ENCODE results near the gene FBRS. TPM values are rescaled to one million over a fixed set of nuclear protein-coding genes. Genes with fewer than 3 reads are reported as not detected.

FBRS gene
- polyA plus RNA-seq, 2 of the 4 experiments (the other 2 are of a cell fraction) = 5.9 to 33.3 TPM

- FAIRE-seq (no peak), ATAC-seq (no peak; a peak in 2 of 6 replicates), DNase-seq (ENCODE audit: low read depth in 1 of 2, low spot score in 1 of 2) (no peak)
- H3K27ac ChIP-seq = no peak overlapping the region
- ChIA-PET POLR2A (interaction anchor here (1.1 to 1.8 kb wide), 2 partner anchors 10 to 30 kb away, joined by 3 to 4 read pairs; partner anchors contain the start of gene SRCAP), CTCF (interaction anchor here (1.3 to 4.7 kb wide), 3 partner anchors 9 to 38 kb away, joined by 4 to 22 read pairs (median 6); partner anchors contain the start of gene PRR14)
- H3K4me3 ChIP-seq = no peak overlapping the region
- no peaks in the 10 kb centered on the region for H3K4me1 ChIP-seq
- H3K4me2 ChIP-seq = no peak overlapping the region
- WGBS (ENCODE audit: missing lambda C conversion rate) = 83% methylated on average over 4 of the region's 4 CpGs
- TF ChIP-seq, protein P1, sequence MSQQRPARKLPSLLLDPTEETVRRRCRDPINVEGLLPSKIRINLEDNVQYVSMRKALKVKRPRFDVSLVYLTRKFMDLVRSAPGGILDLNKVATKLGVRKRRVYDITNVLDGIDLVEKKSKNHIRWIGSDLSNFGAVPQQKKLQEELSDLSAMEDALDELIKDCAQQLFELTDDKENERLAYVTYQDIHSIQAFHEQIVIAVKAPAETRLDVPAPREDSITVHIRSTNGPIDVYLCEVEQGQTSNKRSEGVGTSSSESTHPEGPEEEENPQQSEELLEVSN (IDR thresholded peaks at IDR 0.05; ENCODE audit: borderline replicate concordance, low read depth) = no peak
- no peak for TF ChIP-seq HOXB5 (CRISPR knock-in tag; IDR thresholded peaks at IDR 0.05)
- no peak for TF ChIP-seq MAFK (IDR thresholded peaks at IDR 0.05; ENCODE audit: partially characterized antibody)
- TF ChIP-seq POLR2A (IDR thresholded peaks at IDR 0.05; ENCODE audit: low read length) = no peak
- H3K9me3 ChIP-seq = no peaks in the 10 kb centered on the region
These were observed 30.5 kb downstream of the FBRS start for GRCh38 chr16:30688701-30689100.

DNA sequence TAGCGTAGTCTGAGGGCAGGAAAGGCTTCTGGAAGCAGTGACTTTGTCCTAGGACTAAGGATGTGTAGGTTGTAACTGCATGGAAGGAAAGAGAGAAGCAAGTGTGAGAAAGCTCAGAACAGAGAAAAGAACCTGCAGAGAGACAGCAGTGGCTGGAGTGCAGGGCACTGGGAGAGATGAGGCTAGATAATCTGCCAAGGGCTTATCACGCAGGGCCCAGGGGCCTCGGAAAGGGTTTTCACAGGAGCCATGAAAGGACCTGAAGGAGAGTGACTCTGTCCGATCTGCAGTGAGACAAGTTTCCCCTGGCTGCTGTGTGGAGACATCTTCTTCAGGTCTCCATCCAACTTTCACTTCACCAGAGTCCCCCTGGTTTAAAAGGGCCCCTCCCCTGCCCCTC lies 33.7 kb downstream of the FBRS start:
- POLR2A ChIA-PET = no interaction called here
- FAIRE-seq = no peak
- no peak for DNase-seq (ENCODE audit: low read depth in 1 of 2, low spot score in 1 of 2)
- TF ChIP-seq, protein P2, sequence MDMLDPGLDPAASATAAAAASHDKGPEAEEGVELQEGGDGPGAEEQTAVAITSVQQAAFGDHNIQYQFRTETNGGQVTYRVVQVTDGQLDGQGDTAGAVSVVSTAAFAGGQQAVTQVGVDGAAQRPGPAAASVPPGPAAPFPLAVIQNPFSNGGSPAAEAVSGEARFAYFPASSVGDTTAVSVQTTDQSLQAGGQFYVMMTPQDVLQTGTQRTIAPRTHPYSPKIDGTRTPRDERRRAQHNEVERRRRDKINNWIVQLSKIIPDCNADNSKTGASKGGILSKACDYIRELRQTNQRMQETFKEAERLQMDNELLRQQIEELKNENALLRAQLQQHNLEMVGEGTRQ (IDR thresholded peaks at IDR 0.05) = no peak
- TF ChIP-seq, protein P3, sequence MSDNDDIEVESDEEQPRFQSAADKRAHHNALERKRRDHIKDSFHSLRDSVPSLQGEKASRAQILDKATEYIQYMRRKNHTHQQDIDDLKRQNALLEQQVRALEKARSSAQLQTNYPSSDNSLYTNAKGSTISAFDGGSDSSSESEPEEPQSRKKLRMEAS (IDR thresholded peaks at IDR 0.05) = no peak
- TF ChIP-seq BCL3 (IDR thresholded peaks at IDR 0.05) (no peak), MYC (IDR thresholded peaks at IDR 0.05; ENCODE audit: borderline replicate concordance, low read length) (no peak), EHMT2 (IDR thresholded peaks at IDR 0.05; ENCODE audit: low read depth) (no peak), POLR2A (IDR thresholded peaks at IDR 0.05; ENCODE audit: low read length) (no peak), CBX2 (IDR thresholded peaks at IDR 0.05; ENCODE audit: borderline replicate concordance, low read depth) (no peak), EP300 (IDR thresholded peaks at IDR 0.05) (no peak), POLR2AphosphoS2 (conservative IDR thresholded peaks at IDR 0.05; ENCODE audit: low read length) (no peak), ESRRA (IDR thresholded peaks at IDR 0.05; ENCODE audit: borderline replicate concordance, low read length) (no peak), ZSCAN20 (CRISPR knock-in tag; IDR thresholded peaks at IDR 0.05) (no peak)
- TF ChIP-seq, protein P4, sequence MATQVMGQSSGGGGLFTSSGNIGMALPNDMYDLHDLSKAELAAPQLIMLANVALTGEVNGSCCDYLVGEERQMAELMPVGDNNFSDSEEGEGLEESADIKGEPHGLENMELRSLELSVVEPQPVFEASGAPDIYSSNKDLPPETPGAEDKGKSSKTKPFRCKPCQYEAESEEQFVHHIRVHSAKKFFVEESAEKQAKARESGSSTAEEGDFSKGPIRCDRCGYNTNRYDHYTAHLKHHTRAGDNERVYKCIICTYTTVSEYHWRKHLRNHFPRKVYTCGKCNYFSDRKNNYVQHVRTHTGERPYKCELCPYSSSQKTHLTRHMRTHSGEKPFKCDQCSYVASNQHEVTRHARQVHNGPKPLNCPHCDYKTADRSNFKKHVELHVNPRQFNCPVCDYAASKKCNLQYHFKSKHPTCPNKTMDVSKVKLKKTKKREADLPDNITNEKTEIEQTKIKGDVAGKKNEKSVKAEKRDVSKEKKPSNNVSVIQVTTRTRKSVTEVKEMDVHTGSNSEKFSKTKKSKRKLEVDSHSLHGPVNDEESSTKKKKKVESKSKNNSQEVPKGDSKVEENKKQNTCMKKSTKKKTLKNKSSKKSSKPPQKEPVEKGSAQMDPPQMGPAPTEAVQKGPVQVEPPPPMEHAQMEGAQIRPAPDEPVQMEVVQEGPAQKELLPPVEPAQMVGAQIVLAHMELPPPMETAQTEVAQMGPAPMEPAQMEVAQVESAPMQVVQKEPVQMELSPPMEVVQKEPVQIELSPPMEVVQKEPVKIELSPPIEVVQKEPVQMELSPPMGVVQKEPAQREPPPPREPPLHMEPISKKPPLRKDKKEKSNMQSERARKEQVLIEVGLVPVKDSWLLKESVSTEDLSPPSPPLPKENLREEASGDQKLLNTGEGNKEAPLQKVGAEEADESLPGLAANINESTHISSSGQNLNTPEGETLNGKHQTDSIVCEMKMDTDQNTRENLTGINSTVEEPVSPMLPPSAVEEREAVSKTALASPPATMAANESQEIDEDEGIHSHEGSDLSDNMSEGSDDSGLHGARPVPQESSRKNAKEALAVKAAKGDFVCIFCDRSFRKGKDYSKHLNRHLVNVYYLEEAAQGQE (IDR thresholded peaks at IDR 0.05) = no peak
- H3K4me2 ChIP-seq = no peak overlapping the region
- H3K27ac ChIP-seq = no peak overlapping the region
- CTCF ChIA-PET = interaction anchor here (0.7 to 4.7 kb wide), 6 partner anchors 9 to 213 kb away, joined by 3 to 24 read pairs (median 6); no protein-coding TSS in a partner anchor
- peak in 1 of 2 experiments; percentile 21; a peak in 1 of 6 replicates for ATAC-seq
- no peaks in the 10 kb centered on the region for H3K9me3 ChIP-seq
- no peak overlapping the region for H3K4me3 ChIP-seq
- 82% methylated on average over 4 of the region's 4 CpGs for WGBS (ENCODE audit: missing lambda C conversion rate)
- no peaks in the 10 kb centered on the region for H3K4me1 ChIP-seq

Data from A549 (cell line).